ENCODE results near the gene COL1A1.

DNA sequence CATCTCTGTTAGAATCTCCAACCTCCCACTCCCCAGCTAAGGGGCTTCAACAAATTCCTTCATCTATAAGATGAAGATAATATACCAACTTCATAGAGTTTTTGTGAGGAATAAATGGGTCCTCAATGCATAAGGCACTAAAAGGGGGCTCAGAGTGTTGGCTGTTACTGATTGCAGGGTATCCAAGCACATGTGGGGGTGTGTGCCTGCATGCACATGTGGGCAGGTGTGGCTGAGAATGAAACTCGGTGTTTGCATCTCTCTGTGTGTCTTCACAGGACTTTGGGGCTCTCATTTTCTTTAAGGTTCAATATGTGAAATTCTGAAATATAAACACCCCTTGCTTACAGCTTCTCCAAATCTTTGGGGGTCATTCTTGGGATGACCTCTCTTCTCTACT lies 46.8 kb downstream of the COL1A1 start:
- TF ChIP-seq CTCF (IDR thresholded peaks at IDR 0.05) (no peak), POLR2A (IDR thresholded peaks at IDR 0.05) (no peak), EP300 (IDR thresholded peaks at IDR 0.05) (no peak), POLR2AphosphoS5 (IDR thresholded peaks at IDR 0.05) (no peak)
